NB4 (cell line): ENCODE measurements around the gene S100Z.

ENCODE experiments used
- CTCF ChIP-seq: IDR thresholded peaks from one replicate; pipeline ENCODE4 v1.5.1; 2012; ENCODE audit warnings: low read depth, low read length
- MYC ChIP-seq: IDR thresholded peaks from 2 replicates; pipeline ENCODE4 v1.6.1; 2011; ENCODE audit warnings: low read depth, low read length
- POLR2A ChIP-seq: IDR thresholded peaks from 2 replicates; pipeline ENCODE4 v1.6.1; 2011; ENCODE audit warnings: mild to moderate bottlenecking; ENCODE audit not compliant: insufficient read length; ENCODE audit errors: extremely low read depth
- TF ChIP-seq, protein P1 (sequence below): IDR thresholded peaks from 2 replicates; pipeline ENCODE4 v1.6.1; 2011; ENCODE audit warnings: low read depth, low read length

DNA sequence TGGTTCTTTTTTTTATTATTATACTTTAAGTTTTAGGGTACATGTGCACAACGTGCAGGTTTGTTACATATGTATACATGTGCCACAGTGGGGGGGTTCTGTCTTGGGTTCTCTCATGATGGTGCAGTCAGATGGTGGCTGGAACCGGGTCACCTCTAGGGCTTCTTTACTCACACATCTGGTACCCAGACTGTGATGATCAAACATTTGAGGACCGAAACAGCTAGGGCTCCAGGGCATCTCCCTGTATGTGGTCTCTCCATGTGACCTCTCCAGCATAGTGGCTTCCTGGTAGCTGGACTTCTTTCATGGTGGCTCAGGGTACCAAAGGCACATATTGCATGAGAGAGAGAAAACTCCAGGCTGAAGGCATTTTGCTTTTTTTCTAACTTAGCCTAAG is 93.2 kb downstream of the S100Z start:
- TF ChIP-seq CTCF (no peak), POLR2A (no peak), MYC (no peak)
- TF ChIP-seq, protein P1, sequence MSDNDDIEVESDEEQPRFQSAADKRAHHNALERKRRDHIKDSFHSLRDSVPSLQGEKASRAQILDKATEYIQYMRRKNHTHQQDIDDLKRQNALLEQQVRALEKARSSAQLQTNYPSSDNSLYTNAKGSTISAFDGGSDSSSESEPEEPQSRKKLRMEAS = no peak
